Thyroid gland (tissue), 4 donors: Measurements from ENCODE around the gene ZNF423. TPM values are rescaled to one million over a fixed set of nuclear protein-coding genes. Genes with fewer than 3 reads are reported as not detected.

Experiments used
- DNase-seq, 2 donors: peaks; one replicate each; pipeline ENCODE4 v3.0.0-alpha.2; 2019
- H3K27ac ChIP-seq, 3 donors: fragments of 200-600 bp; sonication (generic); 1 replicate in 2 of 3; 2 replicates in 1 of 3; pipeline ENCODE4 v1.5.1; 2016 to 2019; ENCODE audit warnings: mild to moderate bottlenecking in 1 of 3, moderate library complexity in 1 of 3
- H3K27me3 ChIP-seq: fragments of 200-600 bp; sonication (generic); one replicate; pipeline ENCODE4 v1.5.1; 2019
- H3K36me3 ChIP-seq, 2 donors: fragments of 200-600 bp; sonication (generic); one replicate each; pipeline ENCODE4 v1.5.1; 2016 to 2019
- H3K4me1 ChIP-seq, 2 donors: fragments of 200-600 bp; sonication (generic); one replicate each; pipeline ENCODE4 v1.5.1; 2017 to 2019
- H3K4me3 ChIP-seq, 3 donors: fragments of 200-600 bp; sonication (generic); replicated peaks in 1 of 3; 1 replicate in 2 of 3; 2 replicates in 1 of 3; pipeline ENCODE4 v1.5.1; 2016; ENCODE audit warnings: mild to moderate bottlenecking in 1 of 3
- H3K9me3 ChIP-seq: fragments of 200-600 bp; sonication (generic); one replicate; pipeline ENCODE4 v1.5.1; 2017
- POLR2A ChIP-seq, 2 donors: fragments of 450-650 bp; IDR thresholded peaks; one replicate each; pipeline ENCODE4 v1.6.1; 2017; ENCODE audit warnings: antibody characterized with exemption in 2 of 2, mild to moderate bottlenecking in 2 of 2, moderate library complexity in 1 of 2
- WGBS, 2 donors: methylation state at CpG; one replicate each; pipeline ENCODE4 v1.1.5; 2017; 5-methylcytosine and 5-hydroxymethylcytosine counted together
- intact Hi-C: fragments of 100-400 bp; cut with DNase I; formaldehyde crosslinking; loops from one replicate; pipeline ENCODE4 v1.15.1; 2023
- total RNA-seq, 4 donors: library from RNA; depleted of rRNA; stranded (reverse); fragments of >200 nt; gene quantifications; one replicate each; pipeline ENCODE4 v1.2.3, GENCODE V29; 2016
- TF ChIP-seq, protein P1 (sequence below), 6 experiments: fragments of 200-600 bp in 3 of 6; fragments of 450-650 bp in 3 of 6; sonication (generic) in 3 of 6; IDR thresholded peaks; one replicate each; pipeline ENCODE4 v1.5.1; 2016 to 2019; ENCODE audit warnings: antibody characterized with exemption in 6 of 6, mild to moderate bottlenecking in 2 of 6, inconsistent platforms in 1 of 6, moderate library complexity in 1 of 6

The ZNF423 gene
- total RNA-seq, 4 donors from 2014 or later = 7.4 to 10.0 (median 8.5) TPM

DNA sequence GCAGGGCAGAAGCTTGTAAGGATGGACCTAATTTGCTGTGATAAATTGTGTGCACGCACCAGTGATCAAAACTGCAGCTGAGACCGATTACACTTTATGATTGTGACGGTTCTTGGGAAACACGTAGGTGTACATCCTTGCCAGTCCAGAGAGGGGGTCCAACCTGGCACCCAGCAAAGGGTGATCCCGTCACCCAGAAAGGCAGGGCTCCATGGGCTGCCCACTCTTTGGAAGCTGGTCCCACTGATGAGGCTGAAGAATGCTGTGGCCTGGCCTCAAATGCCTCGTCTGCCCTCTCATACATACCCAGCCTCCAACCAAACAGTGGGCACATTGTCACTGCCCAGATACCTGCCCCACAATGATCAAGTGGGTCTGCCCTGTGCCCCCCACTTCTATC is 350.4 kb downstream of the ZNF423 start:
- H3K27me3 ChIP-seq = no peaks in the 10 kb centered on the region
- WGBS, 2 donors = 84 to 91% methylated on average over 6 of the region's 6 CpGs
- no peak for DNase-seq
- no peaks in the 10 kb centered on the region for H3K36me3 ChIP-seq
- TF ChIP-seq, protein P1, sequence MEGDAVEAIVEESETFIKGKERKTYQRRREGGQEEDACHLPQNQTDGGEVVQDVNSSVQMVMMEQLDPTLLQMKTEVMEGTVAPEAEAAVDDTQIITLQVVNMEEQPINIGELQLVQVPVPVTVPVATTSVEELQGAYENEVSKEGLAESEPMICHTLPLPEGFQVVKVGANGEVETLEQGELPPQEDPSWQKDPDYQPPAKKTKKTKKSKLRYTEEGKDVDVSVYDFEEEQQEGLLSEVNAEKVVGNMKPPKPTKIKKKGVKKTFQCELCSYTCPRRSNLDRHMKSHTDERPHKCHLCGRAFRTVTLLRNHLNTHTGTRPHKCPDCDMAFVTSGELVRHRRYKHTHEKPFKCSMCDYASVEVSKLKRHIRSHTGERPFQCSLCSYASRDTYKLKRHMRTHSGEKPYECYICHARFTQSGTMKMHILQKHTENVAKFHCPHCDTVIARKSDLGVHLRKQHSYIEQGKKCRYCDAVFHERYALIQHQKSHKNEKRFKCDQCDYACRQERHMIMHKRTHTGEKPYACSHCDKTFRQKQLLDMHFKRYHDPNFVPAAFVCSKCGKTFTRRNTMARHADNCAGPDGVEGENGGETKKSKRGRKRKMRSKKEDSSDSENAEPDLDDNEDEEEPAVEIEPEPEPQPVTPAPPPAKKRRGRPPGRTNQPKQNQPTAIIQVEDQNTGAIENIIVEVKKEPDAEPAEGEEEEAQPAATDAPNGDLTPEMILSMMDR (IDR thresholded peaks at IDR 0.05) = no peak
- no peak for TF ChIP-seq POLR2A (IDR thresholded peaks at IDR 0.05)
- intact Hi-C loops = no loop called here
- H3K9me3 ChIP-seq = no peaks in the 10 kb centered on the region
- no peaks in the 10 kb centered on the region for H3K4me1 ChIP-seq
- no peak overlapping the region for H3K4me3 ChIP-seq
- H3K27ac ChIP-seq = no peak overlapping the region

GRCh38 chr16:49504626-49505025 is 351.3 kb downstream of the ZNF423 start:
- Histone ChIP-seq H3K27ac (no peak overlapping the region), H3K9me3 (no peaks in the 10 kb centered on the region), H3K4me1 (no peaks in the 10 kb centered on the region), H3K4me3 (no peak overlapping the region), H3K36me3 (no peaks in the 10 kb centered on the region), H3K27me3 (no peaks in the 10 kb centered on the region)
- intact Hi-C loops = no loop called here
- WGBS, 2 donors = 100% methylated on average over 1 to 2 of the region's 2 CpGs
- TF ChIP-seq, protein P1 (IDR thresholded peaks at IDR 0.05) = no peak
- no peak for TF ChIP-seq POLR2A (IDR thresholded peaks at IDR 0.05)
- no peak for DNase-seq

- Histone ChIP-seq H3K27ac (no peak overlapping the region), H3K36me3 (no peaks in the 10 kb centered on the region), H3K4me3 (no peak overlapping the region), H3K9me3 (no peaks in the 10 kb centered on the region), H3K27me3 (no peaks in the 10 kb centered on the region), H3K4me1 (no peaks in the 10 kb centered on the region)
- 91 to 99% methylated on average over 2 of the region's 2 CpGs for WGBS, 2 donors
- TF ChIP-seq, protein P1 (IDR thresholded peaks at IDR 0.05) = no peak
- TF ChIP-seq POLR2A (IDR thresholded peaks at IDR 0.05) = no peak
- no peak for DNase-seq
- intact Hi-C loops = no loop called here
Observed at GRCh38 chr16:49504023-49504364, 351.9 kb downstream of the ZNF423 start.

GRCh38 chr16:49503256-49504022 is 352.5 kb downstream of the ZNF423 start:
- Histone ChIP-seq H3K4me1 (no peaks in the 10 kb centered on the region), H3K9me3 (no peaks in the 10 kb centered on the region), H3K4me3 (no peak overlapping the region), H3K36me3 (no peaks in the 10 kb centered on the region), H3K27ac (no peak overlapping the region), H3K27me3 (no peaks in the 10 kb centered on the region)
- 72 to 73% methylated on average over 15 to 17 of the region's 17 CpGs for WGBS, 2 donors
- intact Hi-C loops = no loop called here
- DNase-seq = no peak
- TF ChIP-seq, protein P1 (IDR thresholded peaks at IDR 0.05) = no peak
- TF ChIP-seq POLR2A (IDR thresholded peaks at IDR 0.05) = no peak

DNA sequence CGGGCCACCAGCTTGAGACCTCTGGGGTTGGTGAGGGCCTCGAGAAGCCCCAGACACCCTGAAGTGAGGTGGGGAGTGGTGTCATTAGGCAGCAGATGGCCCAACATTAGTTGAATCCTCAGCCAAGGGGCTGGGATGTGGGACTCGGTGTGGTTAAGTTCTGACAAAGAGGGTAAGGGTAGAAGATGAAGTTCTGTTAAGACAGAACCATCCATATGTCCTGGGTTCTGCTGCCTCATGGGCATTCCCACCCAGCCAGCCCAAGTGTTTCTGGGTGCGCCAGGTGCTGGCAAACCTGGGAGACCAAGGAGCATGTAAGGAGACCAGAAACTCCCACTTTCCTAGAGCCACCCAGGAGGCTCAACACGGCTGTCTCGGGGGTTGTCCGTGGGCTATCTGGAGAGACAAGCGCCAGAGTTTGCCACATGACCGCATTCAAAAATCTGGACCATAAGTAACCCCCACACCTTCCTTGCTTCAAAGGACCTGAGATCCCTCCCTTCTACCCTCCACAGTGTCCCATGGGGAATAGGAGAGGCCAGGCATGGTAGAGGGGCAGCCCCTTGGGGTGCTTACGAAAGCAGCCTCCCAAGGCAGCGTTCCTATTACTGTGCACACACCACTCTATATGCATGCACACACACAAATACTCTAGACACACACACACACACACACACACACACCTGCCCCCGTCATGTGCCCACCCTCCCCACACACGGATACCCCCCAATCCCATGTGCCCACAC is 353.6 kb downstream of the ZNF423 start:
- Histone ChIP-seq H3K36me3 (no peaks in the 10 kb centered on the region), H3K4me3 (no peak overlapping the region), H3K27ac (no peak overlapping the region), H3K27me3 (no peaks in the 10 kb centered on the region), H3K4me1 (no peaks in the 10 kb centered on the region), H3K9me3 (no peaks in the 10 kb centered on the region)
- DNase-seq = no peak
- WGBS, 2 donors = 96 to 99% methylated on average over 10 to 13 of the region's 13 CpGs
- intact Hi-C loops = no loop called here
- no peak for TF ChIP-seq POLR2A (IDR thresholded peaks at IDR 0.05)
- TF ChIP-seq, protein P1 (IDR thresholded peaks at IDR 0.05) = no peak
